Lung microvascular endothelial cell (primary cell): ENCODE results near the gene ATF7. TPM values are rescaled to one million over a fixed set of nuclear protein-coding genes. Genes with fewer than 3 reads are reported as not detected.
A peak's percentile ranks its signal among the peaks of the same experiment; 100 is the strongest.
"Not testable (repeated sequence)": the region's sequence is repeated elsewhere in the genome, so short reads cannot be mapped to it uniquely, and the experiment has no call there.

Experiments used
- DNase-seq, 2 donors: peaks; one replicate each; pipeline versions ENCODE4 v3.0.0 to v3.0.0-alpha.2; 2010; ENCODE audit warnings: low read depth in 2 of 2
- total RNA-seq: library from RNA; depleted of rRNA; stranded (reverse); fragments of >200 nt; gene quantifications from 2 replicates; pipeline ENCODE4 v1.2.1, GENCODE V29; 2014

Gene ATF7
- total RNA-seq, 1 donor from 2014 or later: 10.5 TPM

GRCh38 chr12:53484686-53485575, 141.3 kb downstream of the ATF7 start:
- no peak for DNase-seq

GRCh38 chr12:53483979-53484377, 142.2 kb downstream of the ATF7 start:
- DNase-seq: no peak

- DNase-seq: no peak
Measured at GRCh38 chr12:53483225-53483978, 142.8 kb downstream of the ATF7 start.

- no peak for DNase-seq
Measured at GRCh38 chr12:53482626-53483168, 143.5 kb downstream of the ATF7 start.

- DNase-seq: peak; percentile 29 to 40
Measured at GRCh38 chr12:53481939-53482586, 144.1 kb downstream of the ATF7 start.

- not testable (repeated sequence) for DNase-seq
Measured at GRCh38 chr12:53481458-53481857, 144.7 kb downstream of the ATF7 start.

- no peak for DNase-seq
Measured at GRCh38 chr12:53480491-53481442, 145.4 kb downstream of the ATF7 start.

GRCh38 chr12:53479331-53479730, 146.9 kb downstream of the ATF7 start:
- DNase-seq: no peak

- no peak for DNase-seq
Measured at GRCh38 chr12:53478865-53479264, 147.3 kb downstream of the ATF7 start.

- peak; percentile 27 to 39 for DNase-seq
Measured at GRCh38 chr12:53476769-53477209, 149.4 kb downstream of the ATF7 start.

- no peak for DNase-seq
Measured at GRCh38 chr12:53474819-53475218, 151.4 kb downstream of the ATF7 start.

GRCh38 chr12:53474077-53474476, 152.1 kb downstream of the ATF7 start:
- DNase-seq: no peak

- DNase-seq: no peak
Measured at GRCh38 chr12:53472056-53472582, 154.1 kb downstream of the ATF7 start.

GRCh38 chr12:53468282-53468681, 157.9 kb downstream of the ATF7 start:
- no peak for DNase-seq

GRCh38 chr12:53467880-53468279, 158.3 kb downstream of the ATF7 start:
- no peak for DNase-seq

GRCh38 chr12:53467082-53467481, 159.1 kb downstream of the ATF7 start:
- no peak for DNase-seq

- DNase-seq: no peak
Measured at GRCh38 chr12:53466640-53467039, 159.5 kb downstream of the ATF7 start.

GRCh38 chr12:53465679-53466078, 160.5 kb downstream of the ATF7 start:
- DNase-seq: no peak

- DNase-seq: no peak
Measured at GRCh38 chr12:53464685-53465418, 161.3 kb downstream of the ATF7 start.
